Activated CD4-positive, alpha-beta memory T cell treated with anti-CD3 and anti-CD28 coated beads, Interleukin-2, amount 10 ng/mL, durations not matched to agents 7 days and 5 days (primary cell): ENCODE measurements around the gene LIX1L. TPM values are rescaled to one million over a fixed set of nuclear protein-coding genes. Genes with fewer than 3 reads are reported as not detected.

Source experiments
- CTCF ChIA-PET: fragments of 350-600 bp; sonication (Branson Sonifier 250); formaldehyde crosslinking; loops from one replicate; lab custom pipeline; 2021; ENCODE audit warnings: antibody characterized with exemption, inconsistent platforms; lab: Charles Lee
- POLR2A ChIA-PET: fragments of 350-600 bp; sonication (Branson Sonifier 250); formaldehyde crosslinking; loops from one replicate; lab custom pipeline; 2021; ENCODE audit warnings: antibody characterized with exemption; lab: Charles Lee
- DNase-seq: peaks from one replicate; pipeline ENCODE4 v3.0.0-alpha.2; 2020
- H3K27ac Mint-ChIP-seq: one replicate; pipeline ENCODE4 v1.8.0; 2021; ENCODE audit warnings: mild to moderate bottlenecking, mixed read lengths
- H3K27me3 Mint-ChIP-seq: one replicate; pipeline ENCODE4 v1.8.0; 2021; ENCODE audit warnings: mixed read lengths
- H3K36me3 Mint-ChIP-seq: one replicate; pipeline ENCODE4 v1.8.0; 2021; ENCODE audit warnings: low read depth, mixed read lengths
- H3K4me1 Mint-ChIP-seq: one replicate; pipeline ENCODE4 v1.8.0; 2021; ENCODE audit warnings: mixed read lengths
- H3K4me3 Mint-ChIP-seq: one replicate; pipeline ENCODE4 v1.8.0; 2021; ENCODE audit warnings: mild to moderate bottlenecking, mixed read lengths
- H3K9me3 Mint-ChIP-seq: one replicate; pipeline ENCODE4 v1.8.0; 2021; ENCODE audit warnings: mixed read lengths
- total RNA-seq, 2 experiments: library from RNA; stranded (reverse); gene quantifications; one replicate each; pipeline ENCODE4 v1.2.3, GENCODE V29; 2021

Gene LIX1L
- total RNA-seq, 2 experiments from 2014 or later, result 50.3 to 51.0 TPM

DNA sequence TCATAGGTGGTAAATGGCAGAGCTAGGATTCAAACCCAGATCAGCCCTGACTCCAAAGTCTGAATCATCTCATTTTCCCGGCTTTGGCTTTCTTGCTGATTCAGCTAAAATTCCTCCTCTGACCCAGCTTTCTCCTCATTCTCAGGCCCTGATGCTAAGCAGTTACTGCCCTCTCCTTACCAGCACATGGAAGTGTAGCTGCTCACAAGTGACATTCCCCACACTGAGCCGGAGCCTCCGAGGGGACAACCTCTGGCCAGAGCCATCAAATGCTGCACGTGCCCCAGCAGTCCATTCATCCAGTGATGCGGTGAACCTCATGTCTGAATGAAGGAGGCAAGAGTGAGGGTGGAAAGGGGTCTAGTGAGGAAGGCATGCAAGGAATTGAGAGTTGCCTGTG is 59.1 kb downstream of the LIX1L start:
- CTCF ChIA-PET, result interaction anchor here (0.7 to 1.8 kb wide), 3 partner anchors 10 to 54 kb away, joined by 4 to 5 read pairs (median 5); partner anchors contain the start of genes ITGA10 and NUDT17
- H3K27me3 Mint-ChIP-seq, result no peaks in the 10 kb centered on the region
- POLR2A ChIA-PET, result no interaction called here
- H3K4me1 Mint-ChIP-seq, result no peaks in the 10 kb centered on the region
- no peaks in the 10 kb centered on the region for H3K9me3 Mint-ChIP-seq
- no peak for DNase-seq
- H3K4me3 Mint-ChIP-seq, result no peak overlapping the region
- no peaks in the 10 kb centered on the region for H3K36me3 Mint-ChIP-seq
- H3K27ac Mint-ChIP-seq, result no peak overlapping the region

GRCh38 chr1:145897969-145898368 is 59.8 kb downstream of the LIX1L start:
- Mint-ChIP-seq H3K36me3 (no peaks in the 10 kb centered on the region), H3K27ac (no peak overlapping the region), H3K4me1 (no peaks in the 10 kb centered on the region), H3K27me3 (no peaks in the 10 kb centered on the region), H3K9me3 (no peaks in the 10 kb centered on the region), H3K4me3 (no peak overlapping the region)
- POLR2A ChIA-PET, result no interaction called here
- DNase-seq, result no peak
- CTCF ChIA-PET, result interaction anchor here (1.2 kb wide), 1 partner anchor 53 kb away, joined by 5 read pairs; the partner anchor contains the start of gene NUDT17

DNA sequence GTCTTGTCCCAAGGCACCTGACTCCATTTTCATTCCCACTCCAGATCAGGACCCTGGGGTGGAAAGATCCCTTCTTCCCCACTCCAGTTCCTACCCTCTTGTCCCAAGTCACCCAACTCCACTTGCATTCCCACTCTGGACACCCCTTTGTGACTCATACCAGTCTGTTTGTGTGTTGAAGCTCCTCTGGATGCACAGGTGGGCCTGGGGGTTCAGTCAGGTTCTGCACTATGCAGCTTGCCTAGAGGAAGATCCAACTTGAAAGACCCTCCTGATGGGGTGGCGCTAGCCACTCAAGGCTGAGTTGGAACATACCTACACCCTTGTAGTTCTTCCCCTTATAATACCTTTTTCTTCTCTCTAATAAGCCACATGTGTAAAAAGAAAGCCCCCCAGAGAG is 62.3 kb downstream of the LIX1L start:
- Mint-ChIP-seq H3K27ac (no peak overlapping the region), H3K4me3 (no peak overlapping the region), H3K9me3 (no peaks in the 10 kb centered on the region), H3K36me3 (no peaks in the 10 kb centered on the region), H3K27me3 (no peaks in the 10 kb centered on the region), H3K4me1 (no peaks in the 10 kb centered on the region)
- POLR2A ChIA-PET, result no interaction called here
- CTCF ChIA-PET, result interaction anchor here (1.0 to 1.4 kb wide), 3 partner anchors 13 to 51 kb away, joined by 3 to 4 read pairs (median 3); partner anchors contain the start of gene NUDT17
- DNase-seq, result no peak

GRCh38 chr1:145893306-145894055 is 64.3 kb downstream of the LIX1L start:
- Mint-ChIP-seq H3K4me3 (no peak overlapping the region), H3K4me1 (no peaks in the 10 kb centered on the region), H3K36me3 (no peaks in the 10 kb centered on the region), H3K27me3 (no peaks in the 10 kb centered on the region), H3K9me3 (no peaks in the 10 kb centered on the region), H3K27ac (no peak overlapping the region)
- ChIA-PET CTCF (interaction anchor here (0.7 to 2.5 kb wide), 7 partner anchors 8 to 119 kb away, joined by 3 to 16 read pairs (median 6); partner anchors contain the start of genes ANKRD34A, ANKRD35, NUDT17 and PIAS3), POLR2A (interaction anchor here (2.4 kb wide), 1 partner anchor 86 kb away, joined by 11 read pairs; no protein-coding TSS in a partner anchor)
- no peak for DNase-seq

- DNase-seq, result no peak
- Mint-ChIP-seq H3K27ac (no peak overlapping the region), H3K4me3 (no peak overlapping the region), H3K9me3 (no peaks in the 10 kb centered on the region), H3K4me1 (no peaks in the 10 kb centered on the region), H3K36me3 (no peaks in the 10 kb centered on the region), H3K27me3 (peaks cover 2% of the 10 kb centered on the region)
- ChIA-PET POLR2A (interaction anchor here (0.6 to 2.4 kb wide), 7 partner anchors 12 to 87 kb away, joined by 3 to 11 read pairs (median 4); partner anchors contain the start of genes ANKRD34A, ITGA10, NUDT17 and PIAS3), CTCF (interaction anchor here (0.9 to 2.5 kb wide), 14 partner anchors 10 to 159 kb away, joined by 3 to 16 read pairs (median 6); partner anchors contain the start of genes ANKRD34A, NUDT17, PIAS3 and POLR3GL)
Observed at GRCh38 chr1:145892486-145893087, 65.2 kb downstream of the LIX1L start.

- Mint-ChIP-seq H3K27ac (no peak overlapping the region), H3K4me1 (peaks cover under 1% of the 10 kb centered on the region), H3K36me3 (no peaks in the 10 kb centered on the region), H3K4me3 (no peak overlapping the region), H3K27me3 (peaks cover 2% of the 10 kb centered on the region), H3K9me3 (no peaks in the 10 kb centered on the region)
- ChIA-PET POLR2A (interaction anchor here (0.6 to 2.4 kb wide), 10 partner anchors 11 to 87 kb away, joined by 3 to 11 read pairs (median 4); partner anchors contain the start of genes ANKRD34A, ITGA10, NUDT17 and PIAS3), CTCF (interaction anchor here (0.8 to 2.5 kb wide), 22 partner anchors 9 to 160 kb away, joined by 3 to 16 read pairs (median 5); partner anchors contain the start of genes ANKRD34A, HJV, ITGA10 and NUDT17)
- DNase-seq, result peak; percentile 66
Observed at GRCh38 chr1:145891587-145892485, 66.0 kb downstream of the LIX1L start.

- Mint-ChIP-seq H3K4me3 (no peak overlapping the region), H3K36me3 (no peaks in the 10 kb centered on the region), H3K9me3 (no peaks in the 10 kb centered on the region), H3K4me1 (peaks cover 4% of the 10 kb centered on the region), H3K27ac (no peak overlapping the region), H3K27me3 (peaks cover 3% of the 10 kb centered on the region)
- no peak for DNase-seq
- POLR2A ChIA-PET, result interaction anchor here (0.6 to 2.4 kb wide), 7 partner anchors 16 to 88 kb away, joined by 3 to 11 read pairs (median 4); partner anchors contain the start of genes ANKRD34A, ITGA10, NUDT17 and PIAS3
- CTCF ChIA-PET, result interaction anchor here (0.8 to 2.5 kb wide), 20 partner anchors 9 to 141 kb away, joined by 3 to 16 read pairs (median 5); partner anchors contain the start of genes ANKRD34A, HJV, ITGA10 and NUDT17
Observed at GRCh38 chr1:145891143-145891542, 66.7 kb downstream of the LIX1L start.

DNA sequence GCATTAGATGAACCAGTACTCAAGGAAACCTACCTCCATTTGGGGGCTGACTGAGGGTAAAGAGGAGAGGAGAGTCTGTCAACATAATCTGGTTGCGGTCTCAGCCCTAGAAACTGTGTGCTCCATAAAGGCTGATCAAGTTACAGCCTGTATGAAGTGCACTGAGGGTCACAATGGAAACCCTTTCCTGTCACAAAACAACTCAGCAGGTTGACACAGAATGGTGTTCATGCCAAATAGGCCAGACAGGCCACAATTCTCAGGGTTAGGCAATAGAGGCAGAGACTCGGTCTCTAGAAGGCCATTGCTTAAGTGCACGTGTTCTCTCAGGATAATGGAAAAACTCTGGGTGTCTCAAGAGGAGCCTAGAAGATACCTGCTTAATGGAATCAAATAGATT is 68.1 kb downstream of the LIX1L start:
- Mint-ChIP-seq H3K27me3 (peaks cover 11% of the 10 kb centered on the region), H3K36me3 (no peaks in the 10 kb centered on the region), H3K4me3 (no peak overlapping the region), H3K9me3 (no peaks in the 10 kb centered on the region), H3K27ac (no peak overlapping the region), H3K4me1 (peaks cover 15% of the 10 kb centered on the region)
- ChIA-PET POLR2A (no interaction called here), CTCF (interaction anchor here (0.6 to 1.0 kb wide), 3 partner anchors 9 to 125 kb away, joined by 3 to 6 read pairs (median 3); no protein-coding TSS in a partner anchor)
- DNase-seq, result no peak

DNA sequence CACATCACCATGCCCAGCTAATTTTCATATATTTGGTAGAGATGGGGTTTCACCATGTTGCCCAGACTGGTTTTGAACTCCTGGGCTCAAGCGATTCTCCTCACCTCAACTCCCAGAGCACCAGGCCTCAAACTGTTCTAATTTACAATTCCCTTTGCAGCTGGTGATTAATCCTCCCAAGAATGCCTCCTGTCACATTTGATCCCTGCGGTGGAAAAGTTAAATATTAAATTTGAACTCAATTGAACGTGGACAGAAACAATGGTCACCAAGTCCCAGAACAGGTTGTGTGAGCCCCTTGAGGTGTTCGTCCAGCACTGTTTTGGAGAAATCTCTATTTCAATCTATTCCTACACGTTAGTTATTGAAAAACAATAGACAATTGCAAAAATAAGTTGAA is 70.2 kb downstream of the LIX1L start:
- POLR2A ChIA-PET, result no interaction called here
- Mint-ChIP-seq H3K36me3 (no peaks in the 10 kb centered on the region), H3K27ac (no peak overlapping the region), H3K4me1 (peaks cover 17% of the 10 kb centered on the region), H3K9me3 (no peaks in the 10 kb centered on the region), H3K4me3 (no peak overlapping the region), H3K27me3 (peaks cover 28% of the 10 kb centered on the region)
- DNase-seq, result no peak
- CTCF ChIA-PET, result interaction anchor here (10.0 kb wide), 1 partner anchor 41 kb away, joined by 58 read pairs; the partner anchor contains the start of gene NUDT17

- ChIA-PET CTCF (interaction anchor here (0.7 to 10.0 kb wide), 6 partner anchors 13 to 146 kb away, joined by 3 to 58 read pairs (median 4); partner anchors contain the start of genes ITGA10, LIX1L and NUDT17), POLR2A (interaction anchor here (1.7 to 2.1 kb wide), 2 partner anchors 27 to 78 kb away, joined by 7 to 11 read pairs; partner anchors contain the start of genes ANKRD34A, PIAS3 and POLR3GL)
- no peak for DNase-seq
- H3K27me3 Mint-ChIP-seq, result peaks cover 30% of the 10 kb centered on the region
- H3K4me3 Mint-ChIP-seq, result peak overlapping the region; percentile 46
- H3K9me3 Mint-ChIP-seq, result no peaks in the 10 kb centered on the region
- H3K36me3 Mint-ChIP-seq, result no peaks in the 10 kb centered on the region
- peaks cover 17% of the 10 kb centered on the region for H3K4me1 Mint-ChIP-seq
- no peak overlapping the region for H3K27ac Mint-ChIP-seq
Observed at GRCh38 chr1:145886816-145887215, 71.0 kb downstream of the LIX1L start.

DNA sequence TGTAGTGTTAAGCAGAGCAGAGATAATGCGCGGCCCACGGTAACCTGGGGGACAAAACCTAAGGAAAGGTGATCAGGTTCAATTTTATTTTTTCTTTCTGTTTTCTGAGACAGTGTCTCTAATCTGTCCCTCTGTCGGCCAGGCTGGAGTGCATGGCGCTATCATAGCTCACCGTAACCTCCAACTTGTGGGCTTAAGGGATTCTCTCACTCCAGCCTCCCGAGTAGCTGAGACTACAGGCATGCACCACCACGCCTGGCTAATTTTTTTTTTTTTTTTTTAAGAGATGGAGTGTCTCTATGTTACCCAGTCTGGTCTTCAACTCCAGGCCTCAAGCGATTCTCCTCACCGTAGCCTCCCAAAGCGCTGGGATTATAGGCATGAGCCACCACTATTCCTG is 71.4 kb downstream of the LIX1L start:
- Mint-ChIP-seq H3K27ac (no peak overlapping the region), H3K4me1 (peaks cover 17% of the 10 kb centered on the region), H3K4me3 (peak overlapping the region; percentile 75), H3K36me3 (no peaks in the 10 kb centered on the region), H3K9me3 (no peaks in the 10 kb centered on the region), H3K27me3 (peaks cover 30% of the 10 kb centered on the region)
- POLR2A ChIA-PET, result interaction anchor here (0.9 to 2.1 kb wide), 3 partner anchors 27 to 78 kb away, joined by 3 to 11 read pairs (median 7); partner anchors contain the start of genes ANKRD34A, PIAS3 and POLR3GL
- CTCF ChIA-PET, result interaction anchor here (0.7 to 10.0 kb wide), 6 partner anchors 13 to 147 kb away, joined by 3 to 58 read pairs (median 4); partner anchors contain the start of genes ITGA10, LIX1L and NUDT17
- DNase-seq, result no peak
